BLaER1 treated with 17β-estradiol and CSF1 and Interleukin-3, amounts not matched to agents 10 nM and 100 nM (cell line): ENCODE data around the gene FZD4.
"Not testable (repeated sequence)": the region's sequence is repeated elsewhere in the genome, so short reads cannot be mapped to it uniquely, and the experiment has no call there.

Experiments
- H3K27ac ChIP-seq, 11 experiments: shearing (Covaris generic); formaldehyde crosslinking; 2 replicates each; pipeline ENCODE4 v1.8.1; 2022
- H3K27me3 ChIP-seq, 11 experiments: shearing (Covaris generic); formaldehyde crosslinking; 2 replicates each; pipeline ENCODE4 v1.8.1; 2022
- H3K36me3 ChIP-seq, 11 experiments: shearing (Covaris generic); formaldehyde crosslinking; 2 replicates each; pipeline ENCODE4 v1.8.1; 2022
- H3K4me1 ChIP-seq, 10 experiments: shearing (Covaris generic); formaldehyde crosslinking; 2 replicates each; pipeline ENCODE4 v1.8.1; 2022
- H3K4me2 ChIP-seq, 11 experiments: shearing (Covaris generic); formaldehyde crosslinking; 2 replicates each; pipeline ENCODE4 v1.8.1; 2022
- H3K4me3 ChIP-seq, 10 experiments: shearing (Covaris generic); formaldehyde crosslinking; 2 replicates each; pipeline ENCODE4 v1.8.1; 2022
- H3K9ac ChIP-seq, 11 experiments: shearing (Covaris generic); formaldehyde crosslinking; 2 replicates each; pipeline ENCODE4 v1.8.1; 2022
- H3K9me3 ChIP-seq, 11 experiments: shearing (Covaris generic); formaldehyde crosslinking; replicated peaks in 1 of 11; 2 replicates each; pipeline ENCODE4 v1.8.1; 2022
- H4K20me1 ChIP-seq, 11 experiments: shearing (Covaris generic); formaldehyde crosslinking; 2 replicates each; pipeline ENCODE4 v1.8.1; 2022
- Cebpa-rat ChIP-seq, 11 experiments: shearing (Covaris generic); IDR thresholded peaks; 2 replicates each; pipeline ENCODE4 v1.8.1; 2022

The FZD4 gene

DNA sequence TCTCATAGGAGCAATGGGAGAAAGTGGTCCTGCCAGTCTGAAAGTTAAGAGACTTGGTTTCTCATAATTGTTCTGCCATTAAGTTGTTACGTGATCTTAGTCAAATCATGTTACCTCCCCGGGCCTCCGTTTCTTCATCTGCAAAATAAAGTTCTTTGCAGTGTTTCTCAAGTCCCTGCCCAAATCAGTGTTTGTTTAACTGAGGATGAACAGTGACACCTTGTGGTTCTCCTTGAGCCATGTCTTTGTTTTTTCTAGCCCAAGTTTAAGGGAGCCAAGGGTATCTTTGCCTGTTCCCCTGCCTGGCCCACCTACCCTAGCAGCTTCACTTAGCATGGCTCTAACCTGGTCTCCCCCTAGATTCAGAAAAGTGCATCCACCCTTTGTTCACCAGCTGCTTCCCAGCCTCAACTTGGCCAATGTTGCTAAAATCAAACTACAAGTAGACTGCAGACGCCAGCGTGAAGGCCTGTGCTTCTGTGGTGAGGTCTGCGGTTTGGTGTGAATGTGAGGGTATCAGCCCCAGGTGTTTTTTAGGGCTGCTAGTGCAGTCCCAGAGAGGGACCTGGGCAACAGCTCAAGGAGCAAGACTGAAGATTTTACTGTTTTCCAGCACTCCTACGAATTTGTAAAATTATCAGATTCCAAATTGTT, 35.5 kb downstream of the FZD4 start:
- no peaks in the 10 kb centered on the region for H3K36me3 ChIP-seq
- H3K4me2 ChIP-seq: no peak overlapping the region
- H3K27ac ChIP-seq: no peak overlapping the region
- peaks cover 0 to 17% (median 10%) of the 10 kb centered on the region in 10 experiments; a peak in 13 of 20 replicates for H3K4me1 ChIP-seq
- no peak for TF ChIP-seq Cebpa-rat (IDR thresholded peaks at IDR 0.05)
- H3K4me3 ChIP-seq: no peak overlapping the region
- no peaks in the 10 kb centered on the region for H4K20me1 ChIP-seq
- no peaks in the 10 kb centered on the region for H3K9me3 ChIP-seq
- H3K27me3 ChIP-seq: no peaks in the 10 kb centered on the region
- no peak overlapping the region for H3K9ac ChIP-seq

- no peaks in the 10 kb centered on the region for H3K36me3 ChIP-seq
- H4K20me1 ChIP-seq: no peaks in the 10 kb centered on the region
- no peak overlapping the region for H3K4me3 ChIP-seq
- no peak for TF ChIP-seq Cebpa-rat (IDR thresholded peaks at IDR 0.05)
- no peaks in the 10 kb centered on the region for H3K27me3 ChIP-seq
- H3K9me3 ChIP-seq: no peaks in the 10 kb centered on the region
- H3K9ac ChIP-seq: 0 out of 22 replicates have a peak overlapping the region, but pooled peaks of 1 of the 11 experiments have one; percentile 23
- H3K4me2 ChIP-seq: no peak overlapping the region
- H3K27ac ChIP-seq: no peak overlapping the region
- peaks cover 0 to 17% (median 10%) of the 10 kb centered on the region in 10 experiments; a peak in 13 of 20 replicates for H3K4me1 ChIP-seq
Measured at GRCh38 chr11:86918973-86919372, 36.2 kb downstream of the FZD4 start.

DNA sequence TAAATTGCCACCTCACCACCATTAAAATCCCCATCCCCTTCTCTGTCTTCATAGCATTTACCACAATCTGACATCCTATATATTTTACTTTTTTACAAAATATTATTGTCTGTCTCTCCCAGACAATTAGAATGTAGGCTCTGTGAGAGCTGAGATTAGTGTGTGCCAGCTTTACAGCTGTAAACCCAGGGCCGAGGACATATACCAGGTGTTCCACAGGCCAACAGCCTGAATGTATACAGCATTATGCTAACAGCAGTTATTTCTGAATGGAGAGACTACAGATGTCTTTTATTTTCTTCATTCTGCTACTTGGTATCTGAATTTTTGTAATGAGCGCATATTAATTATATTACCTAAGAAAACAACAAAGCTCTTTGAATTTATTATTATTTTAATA, 36.7 kb downstream of the FZD4 start:
- Histone ChIP-seq H3K27me3 (no peaks in the 10 kb centered on the region), H3K36me3 (no peaks in the 10 kb centered on the region), H3K9ac (no peak overlapping the region), H4K20me1 (no peaks in the 10 kb centered on the region), H3K4me2 (no peak overlapping the region), H3K4me3 (no peak overlapping the region), H3K27ac (no peak overlapping the region), H3K9me3 (no peaks in the 10 kb centered on the region), H3K4me1 (peaks cover 0 to 17% (median 10%) of the 10 kb centered on the region in 10 experiments; a peak in 13 of 20 replicates)
- no peak for TF ChIP-seq Cebpa-rat (IDR thresholded peaks at IDR 0.05)

GRCh38 chr11:86917589-86917988, 37.6 kb downstream of the FZD4 start:
- H3K27ac ChIP-seq: peak overlapping the region in 1 of 11 experiments; percentile 63; a peak in 1 of 22 replicates
- no peaks in the 10 kb centered on the region for H4K20me1 ChIP-seq
- no peak overlapping the region for H3K9ac ChIP-seq
- no peak overlapping the region for H3K4me2 ChIP-seq
- TF ChIP-seq Cebpa-rat (IDR thresholded peaks at IDR 0.05): no peak
- H3K27me3 ChIP-seq: no peaks in the 10 kb centered on the region
- H3K4me1 ChIP-seq: peaks cover 0 to 17% (median 10%) of the 10 kb centered on the region in 10 experiments; a peak in 13 of 20 replicates
- no peak overlapping the region for H3K4me3 ChIP-seq
- H3K36me3 ChIP-seq: no peaks in the 10 kb centered on the region
- H3K9me3 ChIP-seq: no peaks in the 10 kb centered on the region

- Histone ChIP-seq H3K4me2 (peak overlapping the region in 7 of 11 experiments; percentile 5 to 86 (median 73); a peak in 12 of 22 replicates), H3K4me3 (no peak overlapping the region), H3K4me1 (peaks cover 0 to 17% (median 10%) of the 10 kb centered on the region in 10 experiments; a peak in 13 of 20 replicates)
Measured at GRCh38 chr11:86916330-86916729, 38.9 kb downstream of the FZD4 start.

GRCh38 chr11:86915850-86916249, 39.3 kb downstream of the FZD4 start:
- not testable (repeated sequence) for H3K27me3 ChIP-seq, H3K9ac ChIP-seq, H4K20me1 ChIP-seq, H3K36me3 ChIP-seq, H3K9me3 ChIP-seq, H3K4me3 ChIP-seq
- Histone ChIP-seq H3K4me1 (peaks cover 0 to 17% (median 10%) of the 10 kb centered on the region in 10 experiments; a peak in 13 of 20 replicates), H3K27ac (peak overlapping the region in 5 of 11 experiments; percentile 22 to 77 (median 72); a peak in 6 of 22 replicates), H3K4me2 (peak overlapping the region in 5 of 11 experiments; percentile 61 to 86 (median 73); a peak in 7 of 22 replicates)

More at GRCh38 chr11:86916330-86916729, 38.9 kb downstream of the FZD4 start:
- Histone ChIP-seq H3K27me3 (no peaks in the 10 kb centered on the region), H3K27ac (peak overlapping the region in 7 of 11 experiments; percentile 14 to 77 (median 63); a peak in 11 of 22 replicates), H4K20me1 (no peaks in the 10 kb centered on the region), H3K9me3 (peaks cover 0 to 9% (median 0%) of the 10 kb centered on the region in 11 experiments; a peak in 2 of 22 replicates), H3K9ac (peak overlapping the region in 5 of 11 experiments; percentile 32 to 56 (median 52); a peak in 7 of 22 replicates), H3K36me3 (no peaks in the 10 kb centered on the region)
- no peak for TF ChIP-seq Cebpa-rat (IDR thresholded peaks at IDR 0.05)

DNA sequence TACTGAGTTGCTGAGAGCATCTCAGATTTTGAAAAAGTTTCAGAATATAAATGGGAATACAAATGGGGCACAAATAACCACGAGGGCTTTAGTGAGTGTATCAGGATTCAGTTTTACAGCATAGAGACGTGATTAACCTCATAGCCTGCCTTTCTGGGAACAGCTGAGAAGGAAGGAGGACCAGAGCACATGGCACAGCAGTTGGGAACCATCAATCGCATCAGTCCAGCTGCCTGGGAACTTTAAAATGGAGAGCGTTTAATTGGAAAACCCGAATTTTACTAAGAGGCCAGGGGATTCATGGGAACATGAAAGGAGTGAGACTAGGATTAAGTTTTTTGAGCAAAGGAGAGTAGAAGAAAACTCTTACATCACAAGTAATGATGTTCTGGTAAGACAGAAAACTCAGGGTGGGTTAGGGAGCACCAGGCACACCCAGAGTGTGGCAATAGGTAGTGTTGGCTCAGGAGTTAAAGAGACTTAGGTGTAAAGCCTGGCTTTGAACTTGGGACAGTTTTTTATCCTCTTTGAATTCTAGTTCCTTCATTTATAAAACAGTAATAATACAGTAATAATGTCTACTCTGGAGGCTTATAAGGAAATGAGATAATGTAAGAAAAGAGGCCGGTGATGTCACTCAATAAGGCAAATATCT, 40.2 kb downstream of the FZD4 start:
- H3K27me3 ChIP-seq: no peaks in the 10 kb centered on the region
- H3K4me2 ChIP-seq: no peak overlapping the region
- no peak overlapping the region for H3K27ac ChIP-seq
- H3K9ac ChIP-seq: no peak overlapping the region
- no peaks in the 10 kb centered on the region for H3K36me3 ChIP-seq
- no peaks in the 10 kb centered on the region for H4K20me1 ChIP-seq
- peaks cover 0 to 9% (median 0%) of the 10 kb centered on the region in 11 experiments; a peak in 2 of 22 replicates for H3K9me3 ChIP-seq
- no peak for TF ChIP-seq Cebpa-rat (IDR thresholded peaks at IDR 0.05)
- no peak overlapping the region for H3K4me3 ChIP-seq
- H3K4me1 ChIP-seq: peaks cover 0 to 17% (median 10%) of the 10 kb centered on the region in 10 experiments; a peak in 13 of 20 replicates

GRCh38 chr11:86912238-86912637, 43.0 kb downstream of the FZD4 start:
- peaks cover 0 to 17% (median 10%) of the 10 kb centered on the region in 10 experiments; a peak in 13 of 20 replicates for H3K4me1 ChIP-seq
- H3K9me3 ChIP-seq: peaks cover 0 to 9% (median 0%) of the 10 kb centered on the region in 11 experiments; a peak in 2 of 22 replicates
- no peak for TF ChIP-seq Cebpa-rat (IDR thresholded peaks at IDR 0.05)
- no peak overlapping the region for H3K4me2 ChIP-seq
- H3K36me3 ChIP-seq: no peaks in the 10 kb centered on the region
- H3K4me3 ChIP-seq: no peak overlapping the region
- no peak overlapping the region for H3K27ac ChIP-seq
- no peaks in the 10 kb centered on the region for H4K20me1 ChIP-seq
- no peaks in the 10 kb centered on the region for H3K27me3 ChIP-seq
- no peak overlapping the region for H3K9ac ChIP-seq

GRCh38 chr11:86910592-86910991, 44.6 kb downstream of the FZD4 start:
- H3K4me3 ChIP-seq: no peak overlapping the region
- H4K20me1 ChIP-seq: no peaks in the 10 kb centered on the region
- H3K4me2 ChIP-seq: no peak overlapping the region
- TF ChIP-seq Cebpa-rat (IDR thresholded peaks at IDR 0.05): no peak
- no peaks in the 10 kb centered on the region for H3K27me3 ChIP-seq
- H3K27ac ChIP-seq: no peak overlapping the region
- H3K36me3 ChIP-seq: no peaks in the 10 kb centered on the region
- H3K9me3 ChIP-seq: peaks cover 0 to 9% (median 0%) of the 10 kb centered on the region in 11 experiments; a peak in 2 of 22 replicates
- H3K4me1 ChIP-seq: peaks cover 0 to under 1% (median under 1%) of the 10 kb centered on the region in 10 experiments; a peak in 7 of 20 replicates
- no peak overlapping the region for H3K9ac ChIP-seq
